A549 treated with RU486 at 1 μM for 4 hours (cell line): ENCODE results near the gene KCNN1. TPM values are rescaled to one million over a fixed set of nuclear protein-coding genes. Genes with fewer than 3 reads are reported as not detected.

ENCODE experiments used
- total RNA-seq: library from RNA; stranded (reverse); fragments of 200-300 nt; extraction: Qiagen RNA extraction; gene quantifications from 5 replicates; pipeline ENCODE4 v1.2.3, GENCODE V29; 2022; ENCODE audit warnings: low read depth

KCNN1 gene
- 0.38 to 0.98 TPM (median 0.47 TPM) in 5 replicates for total RNA-seq

GRCh38 chr19:17966550-17967256, at the start of gene KCNN1:
Gene KCNN1 (plus strand): TSS chr19:17967107. CDS start chr19:17973889, 6,782 bp downstream.

DNA sequence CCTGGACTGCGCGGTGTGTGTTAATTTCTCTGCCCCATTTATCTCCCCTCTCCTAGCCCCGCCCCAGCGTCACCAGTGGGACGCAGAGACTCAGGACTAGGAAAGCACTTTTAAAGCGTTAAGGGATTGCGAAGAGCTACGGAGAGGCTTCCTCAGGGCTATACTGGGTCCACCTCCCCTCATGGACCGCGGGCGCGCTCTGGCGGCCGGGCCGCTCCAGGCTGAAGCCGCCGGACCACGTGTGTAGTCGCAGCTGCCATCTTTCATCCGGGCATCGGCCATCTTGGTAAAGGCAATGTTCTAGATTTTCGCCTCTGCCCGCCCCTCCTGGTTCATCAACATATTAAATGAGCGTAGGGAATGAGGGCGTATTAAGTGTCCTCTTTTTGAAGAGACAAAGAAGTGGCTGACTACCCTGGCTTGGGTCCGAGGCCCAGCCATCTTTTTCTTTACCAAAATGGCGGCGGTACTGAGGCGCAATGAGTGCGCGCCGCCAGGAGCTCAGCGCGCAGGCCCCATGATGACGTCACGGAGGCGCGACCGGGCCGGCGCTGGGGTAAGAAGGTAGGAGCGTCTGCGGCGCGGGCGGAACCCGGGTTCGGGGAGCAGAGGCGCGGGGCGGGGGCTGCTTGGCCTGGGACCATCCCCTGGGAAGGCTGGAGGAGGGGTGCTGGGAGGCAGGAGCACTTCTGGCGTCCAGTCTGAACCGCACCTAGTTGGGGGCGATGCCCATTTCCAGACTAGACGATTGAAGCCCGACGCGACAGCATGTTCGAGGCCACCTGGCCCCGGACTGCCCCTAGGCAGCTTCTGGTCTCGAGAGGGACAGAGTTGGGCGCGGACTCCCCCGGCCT, 34.2 kb upstream of the KCNN1 start, which contains the start of gene CCDC124:
Gene CCDC124 (plus strand): TSS at position 531 of the 854 bp plus-strand sequence. CDS start 3,406 bp downstream, outside the sequence.

GRCh38 chr19:18007917-18008673, 41.2 kb downstream of the KCNN1 start, which contains the start of gene ARRDC2:
Gene ARRDC2 (plus strand): TSS chr19:18008170. CDS start chr19:18008311, 141 bp downstream.

Other genes starting within 250 kb of the KCNN1 start
- 21.9 to 35.6 TPM (median 34.1 TPM) in 5 replicates for gene MAP1S, start 247.6 kb upstream of the KCNN1 start, total RNA-seq
- 16.6 to 20.5 TPM (median 19.1 TPM) in 5 replicates for gene FCHO1, start 215.6 kb upstream of the KCNN1 start, total RNA-seq
- 4.0 to 5.3 TPM (median 4.9 TPM) in 5 replicates for gene B3GNT3, start 172.0 kb upstream of the KCNN1 start, total RNA-seq
- gene INSL3, start 145.6 kb upstream of the KCNN1 start, total RNA-seq: 0.57 to 0.74 TPM (median 0.67 TPM) in 5 replicates
- 0.15 to 0.36 TPM (median 0.31 TPM) in 5 replicates for gene JAK3, start 119.1 kb upstream of the KCNN1 start, total RNA-seq
- gene RPL18A, start 107.2 kb upstream of the KCNN1 start, total RNA-seq: 1,820 to 2,407 TPM (median 2,274 TPM) in 5 replicates
- 0.06 to 0.25 TPM (median 0.17 TPM) in 5 replicates for gene SLC5A5, start 95.2 kb upstream of the KCNN1 start, total RNA-seq
- gene CCDC124, start 34.1 kb upstream of the KCNN1 start, total RNA-seq: 101 to 120 TPM (median 112 TPM) in 5 replicates
- gene ARRDC2, start 41.1 kb downstream of the KCNN1 start, total RNA-seq: 18.4 to 28.5 TPM (median 27.6 TPM) in 5 replicates
- not detected in 5 replicates for gene IL12RB1, start 119.8 kb downstream of the KCNN1 start, total RNA-seq
- 1.6 to 2.2 TPM (median 1.8 TPM) in 5 replicates for gene MAST3, start 130.7 kb downstream of the KCNN1 start, total RNA-seq
- 3.0 to 13.4 TPM (median 9.3 TPM) in 5 replicates for gene PIK3R2, start 186.1 kb downstream of the KCNN1 start, total RNA-seq
- 10.4 to 22.0 TPM (median 15.3 TPM) in 5 replicates for gene IFI30, start 206.7 kb downstream of the KCNN1 start, total RNA-seq
- gene MPV17L2, start 226.1 kb downstream of the KCNN1 start, total RNA-seq: 9.0 to 13.3 TPM (median 10.7 TPM) in 5 replicates
- gene RAB3A, start 236.9 kb downstream of the KCNN1 start, total RNA-seq: 0.53 to 1.1 TPM (median 0.57 TPM) in 5 replicates